Measurements from ENCODE around the gene AK1.

DNA sequence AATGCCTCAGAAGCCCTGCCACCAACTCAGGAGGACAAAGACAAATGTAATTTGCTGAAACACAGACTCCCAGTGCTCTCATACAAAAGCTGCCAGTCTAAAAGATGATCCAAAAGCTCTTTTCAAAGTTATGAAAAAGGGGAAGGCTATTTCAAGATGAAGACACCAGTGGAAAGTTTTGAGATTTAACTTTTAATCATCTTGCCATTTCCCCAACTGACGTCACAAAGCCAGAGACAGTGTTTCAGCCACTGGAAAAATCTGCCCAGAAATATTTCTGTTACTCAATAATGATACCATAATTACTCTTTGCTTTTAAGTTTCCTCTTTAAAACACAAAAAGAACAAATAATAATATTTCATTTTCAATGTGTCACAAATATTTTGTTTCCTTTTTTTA lies 43.9 kb downstream of the AK1 start:
- TF ChIP-seq, protein P1, sequence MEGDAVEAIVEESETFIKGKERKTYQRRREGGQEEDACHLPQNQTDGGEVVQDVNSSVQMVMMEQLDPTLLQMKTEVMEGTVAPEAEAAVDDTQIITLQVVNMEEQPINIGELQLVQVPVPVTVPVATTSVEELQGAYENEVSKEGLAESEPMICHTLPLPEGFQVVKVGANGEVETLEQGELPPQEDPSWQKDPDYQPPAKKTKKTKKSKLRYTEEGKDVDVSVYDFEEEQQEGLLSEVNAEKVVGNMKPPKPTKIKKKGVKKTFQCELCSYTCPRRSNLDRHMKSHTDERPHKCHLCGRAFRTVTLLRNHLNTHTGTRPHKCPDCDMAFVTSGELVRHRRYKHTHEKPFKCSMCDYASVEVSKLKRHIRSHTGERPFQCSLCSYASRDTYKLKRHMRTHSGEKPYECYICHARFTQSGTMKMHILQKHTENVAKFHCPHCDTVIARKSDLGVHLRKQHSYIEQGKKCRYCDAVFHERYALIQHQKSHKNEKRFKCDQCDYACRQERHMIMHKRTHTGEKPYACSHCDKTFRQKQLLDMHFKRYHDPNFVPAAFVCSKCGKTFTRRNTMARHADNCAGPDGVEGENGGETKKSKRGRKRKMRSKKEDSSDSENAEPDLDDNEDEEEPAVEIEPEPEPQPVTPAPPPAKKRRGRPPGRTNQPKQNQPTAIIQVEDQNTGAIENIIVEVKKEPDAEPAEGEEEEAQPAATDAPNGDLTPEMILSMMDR (IDR thresholded peaks at IDR 0.05 in 2 of 3, conservative IDR thresholded peaks at IDR 0.05 in 1 of 3; ENCODE audit: borderline replicate concordance in 1 of 3, insufficient read depth in 1 of 3, low read depth in 2 of 3, low read length in 2 of 3), result no peak
- TF ChIP-seq POLR2AphosphoS5 (IDR thresholded peaks at IDR 0.05; ENCODE audit: low read depth, low read length) (no peak), EZH2 (IDR thresholded peaks at IDR 0.05) (no peak), JUND (IDR thresholded peaks at IDR 0.05) (no peak), SIN3A (IDR thresholded peaks at IDR 0.05; ENCODE audit: low read depth) (no peak), POLR2A (IDR thresholded peaks at IDR 0.05; ENCODE audit: borderline replicate concordance, extremely low read depth, insufficient read depth, insufficient read length) (no peak)
